PC-3 (cell line): ENCODE data around the gene EMC8.

Source experiments
- CTCF ChIP-seq: fragments of 300-600 bp; sonication (generic); conservative IDR thresholded peaks from 2 replicates; pipeline ENCODE4 v1.5.1; 2017; ENCODE audit warnings: antibody characterized with exemption, low read depth, mild to moderate bottlenecking, low read length
- EZH2phosphoT487 ChIP-seq: fragments of 300-600 bp; sonication (generic); IDR thresholded peaks from 2 replicates; pipeline ENCODE4 v1.6.1; 2018; ENCODE audit warnings: mild to moderate bottlenecking, antibody characterized with exemption, low read length, borderline replicate concordance

GRCh38 chr16:85735946-85736345 is 63.4 kb downstream of the EMC8 start:
- TF ChIP-seq CTCF = no peak
- no peak for TF ChIP-seq EZH2phosphoT487
